T-cell (primary cell): Measurements from ENCODE around the gene LRRC2. TPM values are rescaled to one million over a fixed set of nuclear protein-coding genes. Genes with fewer than 3 reads are reported as not detected.

Experiments used
- ATAC-seq, 4 experiments: fragments of 200-7000 bp in 3 of 4; fragments of 150-1000 bp in 1 of 4; cut with Tn5 transposase; replicated peaks in 1 of 4; 1 replicate in 3 of 4; 2 replicates in 1 of 4; pipeline ENCODE4 v1.10.0; 2021; ENCODE audit warnings: moderate library complexity in 3 of 4, mild to moderate bottlenecking in 2 of 4, moderate number of reproducible peaks in 1 of 4
- CTCF ChIA-PET, 2 donors: fragments of 300-600 bp; sonication (Branson Sonifier 250); formaldehyde crosslinking; loops; one replicate each; lab custom pipeline; 2022; ENCODE audit warnings: antibody characterized with exemption in 2 of 2; lab: Charles Lee
- POLR2A ChIA-PET, 2 donors: fragments of 300-600 bp; sonication (Branson Sonifier 250); formaldehyde crosslinking; loops; one replicate each; lab custom pipeline; 2022; ENCODE audit warnings: antibody characterized with exemption in 2 of 2; lab: Charles Lee
- DNase-seq, 35 experiments: peaks; one replicate each; pipeline versions ENCODE4 v3.0.0 to v3.0.0-alpha.2; 2013 to 2023
- H3K27ac ChIP-seq: one replicate; pipeline ENCODE4 v1.5.1; 2013; ENCODE audit warnings: low read length
- H3K27me3 ChIP-seq, 2 experiments: replicated peaks in 1 of 2; 1 replicate in 1 of 2; 2 replicates in 1 of 2; pipeline versions ENCODE4 v1.6.1 to v1.7.0; 2013; ENCODE audit warnings: low read length in 1 of 2, mixed read lengths in 1 of 2; ENCODE audit not compliant: control insufficient read depth in 2 of 2, insufficient read depth in 2 of 2; ENCODE audit errors: extremely low read depth in 1 of 2
- H3K36me3 ChIP-seq, 2 donors: 1 replicate in 1 of 2; 2 replicates in 1 of 2; pipeline versions ENCODE4 v1.6.1 to v1.7.0; 2013; ENCODE audit warnings: low read length in 1 of 2; ENCODE audit not compliant: control insufficient read depth in 2 of 2, insufficient read depth in 1 of 2; ENCODE audit errors: extremely low read depth in 1 of 2
- H3K4me1 ChIP-seq, 2 experiments: 1 replicate in 1 of 2; 2 replicates in 1 of 2; pipeline versions ENCODE4 v1.6.1 to v1.7.0; 2013; ENCODE audit warnings: low read length in 2 of 2, mixed read lengths in 1 of 2; ENCODE audit not compliant: insufficient read depth in 2 of 2, control insufficient read depth in 1 of 2; ENCODE audit errors: extremely low read depth in 1 of 2
- H3K4me3 ChIP-seq, 2 donors: 1 replicate in 1 of 2; 2 replicates in 1 of 2; pipeline versions ENCODE4 v1.5.1 to v1.7.0; 2013; ENCODE audit warnings: mild to moderate bottlenecking in 2 of 2, low read length in 1 of 2, moderate library complexity in 1 of 2; ENCODE audit not compliant: control insufficient read depth in 1 of 2; ENCODE audit errors: extremely low read depth in 1 of 2
- H3K9me3 ChIP-seq: 2 replicates; pipeline ENCODE4 v1.7.0; 2013
- H3K27ac Mint-ChIP-seq, 2 donors: one replicate each; pipeline ENCODE4 v1.8.0; 2020 to 2021; ENCODE audit warnings: mild to moderate bottlenecking in 2 of 2, mixed read lengths in 2 of 2
- H3K27me3 Mint-ChIP-seq, 2 donors: one replicate each; pipeline ENCODE4 v1.8.0; 2021 to 2022; ENCODE audit warnings: mixed read lengths in 2 of 2
- H3K36me3 Mint-ChIP-seq: one replicate; pipeline ENCODE4 v1.8.0; 2021; ENCODE audit warnings: mixed read lengths
- H3K4me1 Mint-ChIP-seq, 3 donors: one replicate each; pipeline ENCODE4 v1.8.0; 2020 to 2022; ENCODE audit warnings: mixed read lengths in 3 of 3, mild to moderate bottlenecking in 1 of 3
- H3K4me3 Mint-ChIP-seq, 3 donors: one replicate each; pipeline ENCODE4 v1.8.0; 2020 to 2022; ENCODE audit warnings: mild to moderate bottlenecking in 3 of 3, mixed read lengths in 3 of 3, moderate library complexity in 3 of 3
- H3K9me3 Mint-ChIP-seq, 3 donors: one replicate each; pipeline ENCODE4 v1.8.0; 2020 to 2022; ENCODE audit warnings: mixed read lengths in 3 of 3
- WGBS: methylation state at CpG from one replicate; pipeline ENCODE4 v1.1.5; 2013; ENCODE audit warnings: missing lambda C conversion rate; ENCODE audit not compliant: insufficient coverage; 5-methylcytosine and 5-hydroxymethylcytosine counted together
- total RNA-seq, 35 experiments: library from RNA in 6 of 35; stranded (reverse) in 6 of 35; fragments of 120-200 nt in 1 of 35; gene quantifications; one replicate each; pipeline versions ENCODE4 v1.2.1 to v1.2.4 and lab custom pipeline; 2013 to 2026

LRRC2 gene
- total RNA-seq, 5 donors from 2014 or later (not counting 1 experiment from before 2014, with no cell fraction given): 0.30 to 1.9 (median 1.0) TPM

GRCh38 chr3:46561511-46561910 lies 4.6 kb downstream of the LRRC2 start:
- peaks cover 0 to 28% of the 10 kb centered on the region in 2 experiments for H3K27me3 ChIP-seq
- DNase-seq (no peak), ATAC-seq (no peak)
- no peaks in the 10 kb centered on the region for H3K9me3 ChIP-seq
- H3K4me3 ChIP-seq: no peak overlapping the region
- no peak overlapping the region for H3K27ac ChIP-seq
- ChIA-PET CTCF (interaction anchor here in 1 of 2 donors (0.6 to 2.6 kb wide), 4 partner anchors 14 to 73 kb away, joined by 3 to 13 read pairs (median 3); no protein-coding TSS in a partner anchor), POLR2A (no interaction called here)
- Mint-ChIP-seq H3K27me3 (peaks cover 13 to 16% of the 10 kb centered on the region in 2 donors), H3K9me3 (no peaks in the 10 kb centered on the region), H3K36me3 (no peaks in the 10 kb centered on the region), H3K4me3 (no peak overlapping the region), H3K4me1 (peaks cover 25 to 33% (median 30%) of the 10 kb centered on the region in 3 donors), H3K27ac (no peak overlapping the region)
- H3K4me1 ChIP-seq: peaks cover 6 to 28% of the 10 kb centered on the region in 2 experiments
- WGBS: 100% methylated on average over 1 of the region's 2 CpGs
- no peaks in the 10 kb centered on the region for H3K36me3 ChIP-seq

GRCh38 chr3:46559091-46559704 lies 6.9 kb downstream of the LRRC2 start:
- ATAC-seq (no peak), DNase-seq (no peak)
- Histone ChIP-seq H3K27ac (no peak overlapping the region), H3K27me3 (peaks cover 0 to 9% of the 10 kb centered on the region in 2 experiments), H3K9me3 (no peaks in the 10 kb centered on the region), H3K4me3 (no peak overlapping the region), H3K36me3 (no peaks in the 10 kb centered on the region), H3K4me1 (peaks cover 6 to 12% of the 10 kb centered on the region in 2 experiments)
- POLR2A ChIA-PET: no interaction called here
- peaks cover 11 to 24% (median 24%) of the 10 kb centered on the region in 3 donors for H3K4me1 Mint-ChIP-seq
- peaks cover 0 to under 1% of the 10 kb centered on the region in 2 donors for H3K27me3 Mint-ChIP-seq
- no peaks in the 10 kb centered on the region for H3K9me3 Mint-ChIP-seq
- peak overlapping the region; percentile 63 to 78 (median 76) for H3K4me3 Mint-ChIP-seq
- CTCF ChIA-PET: interaction anchor here (0.6 to 2.6 kb wide), 11 partner anchors 17 to 743 kb away, joined by 3 to 42 read pairs (median 4); no protein-coding TSS in a partner anchor
- peak overlapping the region in 1 of 2 donors; percentile 66 for H3K27ac Mint-ChIP-seq
- H3K36me3 Mint-ChIP-seq: no peaks in the 10 kb centered on the region
- no CpG with 5 or more reads among the region's 4 CpGs for WGBS

- peaks cover 11 to 24% (median 24%) of the 10 kb centered on the region in 3 donors for H3K4me1 Mint-ChIP-seq
- no peaks in the 10 kb centered on the region for H3K36me3 Mint-ChIP-seq
- Histone ChIP-seq H3K27ac (no peak overlapping the region), H3K9me3 (no peaks in the 10 kb centered on the region), H3K27me3 (peaks cover 0 to 9% of the 10 kb centered on the region in 2 experiments), H3K36me3 (no peaks in the 10 kb centered on the region), H3K4me3 (peak overlapping the region; percentile 46 to 80), H3K4me1 (peaks cover 6 to 12% of the 10 kb centered on the region in 2 experiments)
- CTCF ChIA-PET: interaction anchor here (0.6 to 2.6 kb wide), 17 partner anchors 17 to 403 kb away, joined by 3 to 42 read pairs (median 4); no protein-coding TSS in a partner anchor
- peak overlapping the region; percentile 63 to 78 (median 76) for H3K4me3 Mint-ChIP-seq
- WGBS: 15% methylated on average over 11 of the region's 22 CpGs
- H3K27me3 Mint-ChIP-seq: no peaks in the 10 kb centered on the region
- POLR2A ChIA-PET: interaction anchor here in 1 of 2 donors (0.6 kb wide), 1 partner anchor 1094 kb away, joined by 9 read pairs; no protein-coding TSS in a partner anchor
- ATAC-seq (peak; percentile 98 to 99 (median 98)), DNase-seq (peak; percentile 43 to 87 (median 63))
- no peaks in the 10 kb centered on the region for H3K9me3 Mint-ChIP-seq
- peak overlapping the region; percentile 66 to 74 for H3K27ac Mint-ChIP-seq
These were observed 7.7 kb downstream of the LRRC2 start for GRCh38 chr3:46558184-46559043.

- ChIA-PET POLR2A (no interaction called here), CTCF (interaction anchor here (0.9 to 2.6 kb wide), 11 partner anchors 19 to 71 kb away, joined by 3 to 42 read pairs (median 5); no protein-coding TSS in a partner anchor)
- ATAC-seq: peak; percentile 3 to 11 (median 8)
- Histone ChIP-seq H3K36me3 (no peaks in the 10 kb centered on the region), H3K9me3 (no peaks in the 10 kb centered on the region), H3K27ac (no peak overlapping the region), H3K4me3 (no peak overlapping the region), H3K4me1 (peaks cover 6 to 12% of the 10 kb centered on the region in 2 experiments), H3K27me3 (peaks cover 0 to 9% of the 10 kb centered on the region in 2 experiments)
- WGBS: 76% methylated on average over 5 of the region's 6 CpGs
- Mint-ChIP-seq H3K27me3 (no peaks in the 10 kb centered on the region), H3K9me3 (no peaks in the 10 kb centered on the region), H3K27ac (peak overlapping the region; percentile 66 to 74), H3K4me1 (peaks cover 11 to 24% (median 24%) of the 10 kb centered on the region in 3 donors), H3K36me3 (no peaks in the 10 kb centered on the region), H3K4me3 (no peak overlapping the region)
- DNase-seq: no peak
These were observed 8.3 kb downstream of the LRRC2 start for GRCh38 chr3:46557814-46558183.

- no peak overlapping the region for H3K4me3 ChIP-seq
- no peaks in the 10 kb centered on the region for H3K9me3 Mint-ChIP-seq
- POLR2A ChIA-PET: interaction anchor here in 1 of 2 donors (0.6 kb wide), 1 partner anchor 454 kb away, joined by 4 read pairs; no protein-coding TSS in a partner anchor
- H3K27ac ChIP-seq: no peak overlapping the region
- no CpG with 5 or more reads among the region's 1 CpG for WGBS
- H3K4me1 ChIP-seq: peaks cover 6 to 10% of the 10 kb centered on the region in 2 experiments
- H3K36me3 Mint-ChIP-seq: no peaks in the 10 kb centered on the region
- no peak overlapping the region for H3K4me3 Mint-ChIP-seq
- no peaks in the 10 kb centered on the region for H3K36me3 ChIP-seq
- H3K9me3 ChIP-seq: no peaks in the 10 kb centered on the region
- ATAC-seq: no peak
- DNase-seq: no peak
- H3K27me3 Mint-ChIP-seq: no peaks in the 10 kb centered on the region
- CTCF ChIA-PET: interaction anchor here in 1 of 2 donors (0.6 to 1.8 kb wide), 3 partner anchors 23 to 181 kb away, joined by 3 to 8 read pairs (median 3); no protein-coding TSS in a partner anchor
- peaks cover 18 to 26% (median 24%) of the 10 kb centered on the region in 3 donors for H3K4me1 Mint-ChIP-seq
- no peak overlapping the region for H3K27ac Mint-ChIP-seq
- H3K27me3 ChIP-seq: peaks cover 0 to 8% of the 10 kb centered on the region in 2 experiments
These were observed 12.9 kb downstream of the LRRC2 start for GRCh38 chr3:46553154-46553553.
